IPS DF 4.7 (cell line): ENCODE data around the gene RPL37.
"Not testable (repeated sequence)": the region's sequence is repeated elsewhere in the genome, so short reads cannot be mapped to it uniquely, and the experiment has no call there.

ENCODE experiments used
- DNase-seq: peaks from one replicate; pipeline ENCODE4 v3.0.0-alpha.2; 2013; ENCODE audit warnings: low spot score; ENCODE audit errors: extremely low read depth

Gene RPL37

GRCh38 chr5:40797273-40798011 lies 37.6 kb downstream of the RPL37 start:
- DNase-seq = no peak

GRCh38 chr5:40796487-40796889 lies 38.5 kb downstream of the RPL37 start:
- DNase-seq = no peak

- not testable (repeated sequence) for DNase-seq
These were observed 40.1 kb downstream of the RPL37 start for GRCh38 chr5:40794877-40795276.

- DNase-seq = not testable (repeated sequence)
These were observed 40.7 kb downstream of the RPL37 start for GRCh38 chr5:40794340-40794739.

GRCh38 chr5:40792691-40793090 lies 42.3 kb downstream of the RPL37 start:
- DNase-seq = not testable (repeated sequence)

GRCh38 chr5:40791715-40792139 lies 43.3 kb downstream of the RPL37 start:
- no peak for DNase-seq

GRCh38 chr5:40790947-40791593 lies 44.0 kb downstream of the RPL37 start:
- DNase-seq = no peak

GRCh38 chr5:40788941-40789340 lies 46.1 kb downstream of the RPL37 start:
- not testable (repeated sequence) for DNase-seq

GRCh38 chr5:40787986-40788385 lies 47.0 kb downstream of the RPL37 start:
- no peak for DNase-seq

GRCh38 chr5:40786664-40787063 lies 48.4 kb downstream of the RPL37 start:
- DNase-seq = not testable (repeated sequence)

GRCh38 chr5:40784916-40785315 lies 50.1 kb downstream of the RPL37 start:
- no peak for DNase-seq

- DNase-seq = no peak
These were observed 50.9 kb downstream of the RPL37 start for GRCh38 chr5:40784027-40784653.

- DNase-seq = no peak
These were observed 53.1 kb downstream of the RPL37 start for GRCh38 chr5:40781843-40782409.

- DNase-seq = no peak
These were observed 54.2 kb downstream of the RPL37 start for GRCh38 chr5:40780858-40781257.

GRCh38 chr5:40780199-40780598 lies 54.8 kb downstream of the RPL37 start:
- DNase-seq = no peak

GRCh38 chr5:40779561-40779960 lies 55.5 kb downstream of the RPL37 start:
- DNase-seq = no peak

- no peak for DNase-seq
These were observed 56.9 kb downstream of the RPL37 start for GRCh38 chr5:40778133-40778532.

GRCh38 chr5:40776658-40776977 lies 58.4 kb downstream of the RPL37 start:
- DNase-seq = no peak

GRCh38 chr5:40775846-40776657 lies 59.0 kb downstream of the RPL37 start:
- no peak for DNase-seq
